Neural cell (in vitro differentiated cells): ENCODE measurements around the gene RILPL1.
"Not testable (repeated sequence)": the region's sequence is repeated elsewhere in the genome, so short reads cannot be mapped to it uniquely, and the experiment has no call there.

Source experiments
- CTCF ChIP-seq: fragments of 450-650 bp; IDR thresholded peaks from 2 replicates; pipeline ENCODE4 v1.5.1; 2014; ENCODE audit warnings: antibody characterized with exemption, mild to moderate bottlenecking, moderate library complexity; ENCODE audit not compliant: poor library complexity, severe bottlenecking
- EZH2 ChIP-seq: fragments of 200-600, 300-800 bp; shearing (Covaris generic), sonication (generic); IDR thresholded peaks from 2 replicates; pipeline ENCODE4 v1.6.1; 2014; ENCODE audit warnings: antibody characterized with exemption, low read length, borderline replicate concordance, mild to moderate bottlenecking; ENCODE audit not compliant: insufficient read depth, poor library complexity, severe bottlenecking
- POLR2AphosphoS5 ChIP-seq: IDR thresholded peaks from 2 replicates; pipeline ENCODE4 v1.6.1; 2012
- TAF1 ChIP-seq: IDR thresholded peaks from 2 replicates; pipeline ENCODE4 v1.6.1; 2012; ENCODE audit warnings: low read depth

- TF ChIP-seq CTCF, EZH2, POLR2AphosphoS5, TAF1: not testable (repeated sequence)
These were observed 81.3 kb downstream of the RILPL1 start for GRCh38 chr12:123452276-123452550.
